GM12801 (cell line): ENCODE results near the gene IL12A.

Experiments used
- TF ChIP-seq, protein P1 (sequence below): IDR thresholded peaks from one replicate; pipeline ENCODE4 v1.5.1; 2011; ENCODE audit warnings: control low read depth; ENCODE audit not compliant: insufficient read length; ENCODE audit errors: extremely low read depth

Gene IL12A

GRCh38 chr3:159978353-159978752 lies 10.3 kb upstream of the IL12A start:
- TF ChIP-seq, protein P1, sequence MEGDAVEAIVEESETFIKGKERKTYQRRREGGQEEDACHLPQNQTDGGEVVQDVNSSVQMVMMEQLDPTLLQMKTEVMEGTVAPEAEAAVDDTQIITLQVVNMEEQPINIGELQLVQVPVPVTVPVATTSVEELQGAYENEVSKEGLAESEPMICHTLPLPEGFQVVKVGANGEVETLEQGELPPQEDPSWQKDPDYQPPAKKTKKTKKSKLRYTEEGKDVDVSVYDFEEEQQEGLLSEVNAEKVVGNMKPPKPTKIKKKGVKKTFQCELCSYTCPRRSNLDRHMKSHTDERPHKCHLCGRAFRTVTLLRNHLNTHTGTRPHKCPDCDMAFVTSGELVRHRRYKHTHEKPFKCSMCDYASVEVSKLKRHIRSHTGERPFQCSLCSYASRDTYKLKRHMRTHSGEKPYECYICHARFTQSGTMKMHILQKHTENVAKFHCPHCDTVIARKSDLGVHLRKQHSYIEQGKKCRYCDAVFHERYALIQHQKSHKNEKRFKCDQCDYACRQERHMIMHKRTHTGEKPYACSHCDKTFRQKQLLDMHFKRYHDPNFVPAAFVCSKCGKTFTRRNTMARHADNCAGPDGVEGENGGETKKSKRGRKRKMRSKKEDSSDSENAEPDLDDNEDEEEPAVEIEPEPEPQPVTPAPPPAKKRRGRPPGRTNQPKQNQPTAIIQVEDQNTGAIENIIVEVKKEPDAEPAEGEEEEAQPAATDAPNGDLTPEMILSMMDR = no peak

GRCh38 chr3:159978918-159979703 lies 9.5 kb upstream of the IL12A start:
- TF ChIP-seq, protein P1 = no peak

- TF ChIP-seq, protein P1 = no peak
Observed at GRCh38 chr3:159982442-159982974, 6.1 kb upstream of the IL12A start.

DNA sequence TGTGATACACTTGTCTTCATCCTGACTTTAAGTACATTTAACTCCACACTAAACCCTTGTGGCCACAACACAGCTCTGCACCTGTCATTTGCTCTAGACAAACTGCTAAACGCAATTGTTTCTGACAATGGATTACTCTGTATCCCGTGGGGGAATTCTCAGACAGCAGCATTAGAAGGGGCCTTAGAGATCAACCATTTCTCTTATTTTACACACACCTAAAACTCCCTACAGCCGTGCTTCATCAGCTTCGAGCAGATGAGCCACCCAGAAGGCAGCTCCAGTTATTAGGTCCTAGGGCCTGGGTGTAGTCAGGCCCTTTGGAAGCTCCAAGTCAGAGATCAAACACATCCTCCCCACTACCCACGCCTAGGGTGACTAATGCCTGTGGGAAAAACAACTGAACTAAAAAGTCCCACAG lies 1.3 kb upstream of the IL12A start:
- TF ChIP-seq, protein P1 = no peak

GRCh38 chr3:159989973-159990846 lies 1.6 kb downstream of the IL12A start:
- TF ChIP-seq, protein P1 = no peak

DNA sequence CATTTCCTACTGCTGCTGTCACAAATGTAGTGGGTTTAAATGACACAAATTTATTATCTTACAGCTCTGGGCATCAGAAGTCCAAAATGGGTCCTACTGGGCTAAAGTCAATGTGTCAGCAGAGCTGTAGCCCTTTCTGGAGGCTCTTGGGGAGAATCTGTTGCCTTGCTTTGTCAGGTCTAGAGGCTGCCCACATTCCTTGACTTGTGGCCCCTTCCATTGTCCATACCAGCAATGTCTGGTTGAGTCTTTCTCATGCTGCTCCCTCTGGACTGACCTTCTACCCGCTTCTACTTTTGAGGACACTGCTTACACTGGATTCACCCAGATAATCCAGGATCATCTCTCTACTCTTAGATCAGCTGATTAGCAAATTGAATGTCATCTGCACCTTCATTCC lies 3.0 kb downstream of the IL12A start:
- TF ChIP-seq, protein P1 = no peak

DNA sequence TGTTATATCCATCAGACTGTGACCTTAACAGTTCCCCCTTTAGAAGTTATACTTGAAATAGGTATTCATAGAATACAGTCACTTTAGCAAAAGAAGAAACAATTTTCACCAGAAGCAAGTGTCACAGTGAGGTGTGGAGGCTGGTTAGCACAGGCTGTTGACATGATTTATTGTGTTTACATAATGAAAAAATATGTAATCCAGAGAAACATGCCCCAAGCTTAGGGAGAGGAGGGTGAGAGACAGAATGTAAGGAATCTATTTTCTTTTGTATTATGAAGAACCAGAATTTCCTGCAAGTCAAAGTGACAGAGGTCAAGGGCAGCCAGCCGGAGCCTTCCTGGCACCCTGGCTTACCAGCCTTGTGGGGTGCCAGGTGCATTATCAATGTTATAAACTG lies 4.0 kb downstream of the IL12A start:
- TF ChIP-seq, protein P1 = no peak
